Measurements from ENCODE around the gene RGS6.

DNA sequence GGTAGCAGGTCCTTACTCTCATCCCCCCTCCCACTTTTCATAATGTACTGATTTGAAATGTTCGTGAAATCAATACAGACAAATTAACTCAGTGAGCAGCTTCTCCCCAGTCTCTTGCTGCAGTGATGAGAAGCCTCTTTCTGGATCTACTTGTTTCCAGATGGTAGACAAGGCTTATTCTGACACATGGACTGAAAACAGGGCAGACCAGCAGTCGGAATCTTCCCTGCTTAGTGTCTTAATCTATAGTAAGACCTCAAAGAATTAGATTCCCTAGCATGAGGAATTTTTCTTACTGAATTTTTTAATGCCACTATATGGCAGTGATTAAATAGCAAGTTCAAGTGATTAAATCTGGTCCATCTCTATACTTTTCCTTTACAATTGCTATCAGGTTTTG, 120.1 kb downstream of the RGS6 start:
- TF ChIP-seq, protein P1, sequence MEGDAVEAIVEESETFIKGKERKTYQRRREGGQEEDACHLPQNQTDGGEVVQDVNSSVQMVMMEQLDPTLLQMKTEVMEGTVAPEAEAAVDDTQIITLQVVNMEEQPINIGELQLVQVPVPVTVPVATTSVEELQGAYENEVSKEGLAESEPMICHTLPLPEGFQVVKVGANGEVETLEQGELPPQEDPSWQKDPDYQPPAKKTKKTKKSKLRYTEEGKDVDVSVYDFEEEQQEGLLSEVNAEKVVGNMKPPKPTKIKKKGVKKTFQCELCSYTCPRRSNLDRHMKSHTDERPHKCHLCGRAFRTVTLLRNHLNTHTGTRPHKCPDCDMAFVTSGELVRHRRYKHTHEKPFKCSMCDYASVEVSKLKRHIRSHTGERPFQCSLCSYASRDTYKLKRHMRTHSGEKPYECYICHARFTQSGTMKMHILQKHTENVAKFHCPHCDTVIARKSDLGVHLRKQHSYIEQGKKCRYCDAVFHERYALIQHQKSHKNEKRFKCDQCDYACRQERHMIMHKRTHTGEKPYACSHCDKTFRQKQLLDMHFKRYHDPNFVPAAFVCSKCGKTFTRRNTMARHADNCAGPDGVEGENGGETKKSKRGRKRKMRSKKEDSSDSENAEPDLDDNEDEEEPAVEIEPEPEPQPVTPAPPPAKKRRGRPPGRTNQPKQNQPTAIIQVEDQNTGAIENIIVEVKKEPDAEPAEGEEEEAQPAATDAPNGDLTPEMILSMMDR (conservative IDR thresholded peaks at IDR 0.05): no peak
- no peak for TF ChIP-seq ZFX (IDR thresholded peaks at IDR 0.05)
